IgD-negative memory B cell (primary cell): ENCODE data around the gene MYL12B. TPM values are rescaled to one million over a fixed set of nuclear protein-coding genes. Genes with fewer than 3 reads are reported as not detected.

ENCODE experiments used
- H3K27ac Mint-ChIP-seq, 3 donors: one replicate each; pipeline ENCODE4 v1.8.0; 2020 to 2022; ENCODE audit warnings: mild to moderate bottlenecking in 3 of 3, mixed read lengths in 3 of 3, moderate library complexity in 1 of 3
- H3K27me3 Mint-ChIP-seq: one replicate; pipeline ENCODE4 v1.8.0; 2021; ENCODE audit warnings: mixed read lengths
- H3K36me3 Mint-ChIP-seq: one replicate; pipeline ENCODE4 v1.8.0; 2020; ENCODE audit warnings: mild to moderate bottlenecking, mixed read lengths
- H3K4me1 Mint-ChIP-seq, 3 donors: one replicate each; pipeline ENCODE4 v1.8.0; 2020 to 2022; ENCODE audit warnings: mixed read lengths in 3 of 3, mild to moderate bottlenecking in 1 of 3
- H3K4me3 Mint-ChIP-seq, 4 donors: one replicate each; pipeline ENCODE4 v1.8.0; 2020 to 2022; ENCODE audit warnings: mild to moderate bottlenecking in 4 of 4, mixed read lengths in 4 of 4, moderate library complexity in 3 of 4
- H3K9me3 Mint-ChIP-seq, 3 donors: one replicate each; pipeline ENCODE4 v1.8.0; 2020 to 2021; ENCODE audit warnings: mixed read lengths in 3 of 3, mild to moderate bottlenecking in 1 of 3
- polyA plus RNA-seq: library from polyadenylated mRNA; unstranded; fragments of 300-500 nt; fragmentation: Illumina TruSeq; gene quantifications from one replicate; pipeline ENCODE4 v1.2.3, GENCODE V29; 2021

MYL12B gene
- polyA plus RNA-seq, 1 donor from 2014 or later, result 637 TPM

GRCh38 chr18:3226048-3226447 lies 35.9 kb upstream of the MYL12B start:
- no peaks in the 10 kb centered on the region for H3K27me3 Mint-ChIP-seq
- no peak overlapping the region for H3K27ac Mint-ChIP-seq
- peaks cover 0 to 2% (median 0%) of the 10 kb centered on the region in 3 donors for H3K9me3 Mint-ChIP-seq
- peaks cover 5% of the 10 kb centered on the region for H3K36me3 Mint-ChIP-seq
- no peak overlapping the region for H3K4me3 Mint-ChIP-seq
- peaks cover 0 to 1% (median 0%) of the 10 kb centered on the region in 3 donors for H3K4me1 Mint-ChIP-seq

- H3K4me1 Mint-ChIP-seq, result peaks cover 0 to 3% (median 0%) of the 10 kb centered on the region in 3 donors
- no peaks in the 10 kb centered on the region for H3K27me3 Mint-ChIP-seq
- peaks cover 5% of the 10 kb centered on the region for H3K36me3 Mint-ChIP-seq
- no peak overlapping the region for H3K4me3 Mint-ChIP-seq
- peaks cover 0 to 2% (median 0%) of the 10 kb centered on the region in 3 donors for H3K9me3 Mint-ChIP-seq
- H3K27ac Mint-ChIP-seq, result no peak overlapping the region
These were observed 31.3 kb upstream of the MYL12B start for GRCh38 chr18:3230401-3231334.

GRCh38 chr18:3233004-3233403 lies 28.9 kb upstream of the MYL12B start:
- Mint-ChIP-seq H3K36me3 (peaks cover 1% of the 10 kb centered on the region), H3K4me3 (no peak overlapping the region), H3K27ac (no peak overlapping the region), H3K27me3 (no peaks in the 10 kb centered on the region), H3K4me1 (peaks cover 0 to 1% (median 0%) of the 10 kb centered on the region in 3 donors), H3K9me3 (no peaks in the 10 kb centered on the region)

GRCh38 chr18:3233433-3234168 lies 28.3 kb upstream of the MYL12B start:
- H3K27ac Mint-ChIP-seq, result peak overlapping the region in 1 of 3 donors; percentile 14

GRCh38 chr18:3234457-3234856 lies 27.5 kb upstream of the MYL12B start:
- no peaks in the 10 kb centered on the region for H3K27me3 Mint-ChIP-seq
- no peaks in the 10 kb centered on the region for H3K36me3 Mint-ChIP-seq
- no peak overlapping the region for H3K27ac Mint-ChIP-seq
- H3K4me3 Mint-ChIP-seq, result no peak overlapping the region
- H3K4me1 Mint-ChIP-seq, result peaks cover 0 to 1% (median 0%) of the 10 kb centered on the region in 3 donors
- H3K9me3 Mint-ChIP-seq, result no peaks in the 10 kb centered on the region

More at GRCh38 chr18:3233433-3234168, 28.3 kb upstream of the MYL12B start:
- H3K9me3 Mint-ChIP-seq, result no peaks in the 10 kb centered on the region
- H3K36me3 Mint-ChIP-seq, result no peaks in the 10 kb centered on the region
- H3K27me3 Mint-ChIP-seq, result no peaks in the 10 kb centered on the region
- no peak overlapping the region for H3K4me3 Mint-ChIP-seq
- peaks cover 0 to 1% (median 0%) of the 10 kb centered on the region in 3 donors for H3K4me1 Mint-ChIP-seq

GRCh38 chr18:3235846-3236245 lies 26.1 kb upstream of the MYL12B start:
- Mint-ChIP-seq H3K27ac (no peak overlapping the region), H3K4me3 (no peak overlapping the region), H3K36me3 (peaks cover 3% of the 10 kb centered on the region), H3K4me1 (peaks cover 0 to 3% (median 0%) of the 10 kb centered on the region in 3 donors), H3K27me3 (no peaks in the 10 kb centered on the region), H3K9me3 (peaks cover 2 to 7% (median 5%) of the 10 kb centered on the region in 3 donors)

GRCh38 chr18:3236470-3236869 lies 25.5 kb upstream of the MYL12B start:
- Mint-ChIP-seq H3K4me1 (peaks cover 0 to 1% (median 0%) of the 10 kb centered on the region in 3 donors), H3K27ac (no peak overlapping the region), H3K4me3 (no peak overlapping the region), H3K36me3 (peaks cover 4% of the 10 kb centered on the region), H3K27me3 (no peaks in the 10 kb centered on the region), H3K9me3 (peaks cover 2 to 10% (median 7%) of the 10 kb centered on the region in 3 donors)

GRCh38 chr18:3238742-3239141 lies 23.2 kb upstream of the MYL12B start:
- Mint-ChIP-seq H3K4me3 (no peak overlapping the region), H3K36me3 (peaks cover 10% of the 10 kb centered on the region), H3K4me1 (peaks cover 0 to 2% (median 0%) of the 10 kb centered on the region in 3 donors), H3K9me3 (peaks cover 4 to 17% (median 7%) of the 10 kb centered on the region in 3 donors), H3K27ac (no peak overlapping the region), H3K27me3 (no peaks in the 10 kb centered on the region)

- Mint-ChIP-seq H3K9me3 (peaks cover 4 to 16% (median 7%) of the 10 kb centered on the region in 3 donors), H3K4me1 (peaks cover 25 to 27% (median 25%) of the 10 kb centered on the region in 3 donors), H3K27me3 (no peaks in the 10 kb centered on the region), H3K4me3 (peak overlapping the region; percentile 85 to 100 (median 91)), H3K27ac (peak overlapping the region; percentile 79 to 99 (median 97)), H3K36me3 (peaks cover 12% of the 10 kb centered on the region)
These were observed 16.8 kb upstream of the MYL12B start for GRCh38 chr18:3245185-3245564.

- H3K27me3 Mint-ChIP-seq, result no peaks in the 10 kb centered on the region
These were observed 15.9 kb upstream of the MYL12B start for GRCh38 chr18:3245853-3246634.

GRCh38 chr18:3246635-3247239 lies 15.2 kb upstream of the MYL12B start:
- Mint-ChIP-seq H3K4me1 (peaks cover 33 to 37% (median 36%) of the 10 kb centered on the region in 3 donors), H3K36me3 (peaks cover 8% of the 10 kb centered on the region)

More at GRCh38 chr18:3245853-3246634, 15.9 kb upstream of the MYL12B start:
- Mint-ChIP-seq H3K4me3 (peak overlapping the region; percentile 86 to 100 (median 98)), H3K36me3 (peaks cover 8% of the 10 kb centered on the region), H3K27ac (peak overlapping the region; percentile 79 to 99 (median 97)), H3K9me3 (peaks cover 0 to 7% (median 2%) of the 10 kb centered on the region in 3 donors), H3K4me1 (peaks cover 30 to 34% (median 32%) of the 10 kb centered on the region in 3 donors)

GRCh38 chr18:3247240-3248061 lies 14.5 kb upstream of the MYL12B start, which contains the start of gene MYL12A:
Gene MYL12A, plus strand, starts transcription at chr18:3247801. Its CDS starts 5,447 bp downstream, at chr18:3253248.
- peak within 1 kb of the TSS; percentile 86 to 100 (median 98) for H3K4me3 Mint-ChIP-seq
- peaks cover 3% of the 10 kb centered on the region for H3K36me3 Mint-ChIP-seq
- no peaks in the 10 kb centered on the region for H3K27me3 Mint-ChIP-seq
- peaks cover 37 to 42% (median 42%) of the 10 kb centered on the region in 3 donors for H3K4me1 Mint-ChIP-seq
- no peaks in the 10 kb centered on the region for H3K9me3 Mint-ChIP-seq
- H3K27ac Mint-ChIP-seq, result peak within 1 kb of the TSS; percentile 79 to 99 (median 97)

More at GRCh38 chr18:3246635-3247239, 15.2 kb upstream of the MYL12B start:
- H3K27me3 Mint-ChIP-seq, result no peaks in the 10 kb centered on the region
- peak overlapping the region; percentile 79 to 99 (median 97) for H3K27ac Mint-ChIP-seq
- peaks cover 0 to 7% (median 2%) of the 10 kb centered on the region in 3 donors for H3K9me3 Mint-ChIP-seq
- H3K4me3 Mint-ChIP-seq, result peak overlapping the region; percentile 86 to 100 (median 98)

- H3K27me3 Mint-ChIP-seq, result no peaks in the 10 kb centered on the region
- peaks cover 2% of the 10 kb centered on the region for H3K36me3 Mint-ChIP-seq
- H3K4me3 Mint-ChIP-seq, result peak overlapping the region; percentile 86 to 100 (median 98)
- peak overlapping the region; percentile 79 to 99 (median 97) for H3K27ac Mint-ChIP-seq
- peaks cover 44 to 50% (median 49%) of the 10 kb centered on the region in 3 donors for H3K4me1 Mint-ChIP-seq
- no peaks in the 10 kb centered on the region for H3K9me3 Mint-ChIP-seq
These were observed 13.8 kb upstream of the MYL12B start for GRCh38 chr18:3248062-3248657.
